Right lobe of liver (tissue), 6 donors: Measurements from ENCODE around the gene TBXAS1. TPM values are rescaled to one million over a fixed set of nuclear protein-coding genes. Genes with fewer than 3 reads are reported as not detected.

Source experiments
- ATAC-seq, 4 donors: fragments of 200-7000 bp; cut with Tn5 transposase; one replicate each; pipeline ENCODE4 v1.9.1; 2020; ENCODE audit warnings: mild to moderate bottlenecking in 4 of 4, moderate library complexity in 4 of 4
- DNase-seq, 3 donors: peaks; one replicate each; pipeline ENCODE4 v3.0.0-alpha.2; 2020
- H3K27ac ChIP-seq, 3 donors: fragments of 200-600 bp; one replicate each; pipeline ENCODE4 v1.8.0; 2022
- H3K27me3 ChIP-seq, 2 donors: fragments of 200-600 bp; one replicate each; pipeline ENCODE4 v1.8.0; 2022
- H3K36me3 ChIP-seq, 4 donors: fragments of 200-600 bp; sonication (generic) in 1 of 4; one replicate each; pipeline versions ENCODE4 v1.5.1 to v1.8.0; 2017 to 2022; ENCODE audit warnings: control low read depth in 1 of 4
- H3K4me1 ChIP-seq, 4 donors: fragments of 200-600 bp; sonication (generic) in 1 of 4; one replicate each; pipeline versions ENCODE4 v1.5.1 to v1.8.0; 2017 to 2022; ENCODE audit warnings: control low read depth in 1 of 4
- H3K4me3 ChIP-seq, 3 donors: fragments of 200-600 bp; one replicate each; pipeline ENCODE4 v1.8.0; 2022
- H3K9me3 ChIP-seq, 4 donors: fragments of 200-600 bp; sonication (generic) in 1 of 4; one replicate each; pipeline versions ENCODE4 v1.5.1 to v1.8.0; 2017 to 2022; ENCODE audit warnings: control low read depth in 1 of 4
- CTCF ChIP-seq, 4 donors: fragments of 200-600 bp in 3 of 4; fragments of 450-650 bp in 1 of 4; IDR thresholded peaks; one replicate each; pipeline versions ENCODE4 v1.5.1 to v1.8.0; 2016 to 2022; ENCODE audit warnings: antibody characterized with exemption in 4 of 4, mild to moderate bottlenecking in 2 of 4
- POLR2A ChIP-seq: fragments of 450-650 bp; IDR thresholded peaks from one replicate; pipeline ENCODE4 v1.6.1; 2017; ENCODE audit warnings: antibody characterized with exemption, mild to moderate bottlenecking
- WGBS: methylation state at CpG from one replicate; pipeline ENCODE4 v1.1.6; 2018; ENCODE audit warnings: low coverage, low lambda C conversion rate; ENCODE audit not compliant: insufficient coverage; ENCODE audit errors: missing lambda C conversion rate; 5-methylcytosine and 5-hydroxymethylcytosine counted together
- intact Hi-C, 2 donors: fragments of 100-400 bp; cut with DNase I; formaldehyde crosslinking; loops; one replicate each; pipeline versions ENCODE4 v1.11.2 to v1.14.1; 2022
- total RNA-seq, 6 experiments: library from RNA; depleted of rRNA in 2 of 6; stranded (reverse); fragments of >200 nt in 2 of 6; fragmentation: NEBNext Ultra II Directional in 3 of 6; extraction: Animal tissue kit (Norgen Biotek cat#: 25700) in 3 of 6; gene quantifications; one replicate each; pipeline versions ENCODE4 v1.1.0 to v1.2.4, GENCODE V29; 2016 to 2023
- donor health status: DM: no; HTN: yes; CAD: no.
- donor health status: DM: no; HTN: no; CAD: no.
- donor health status: DM: no; HTN: no; CAD: no.
- donor health status: DM: no; HTN: yes; CAD: no.
- donor health status: DM: no; HTN: yes; CAD: no.

TBXAS1 gene
- total RNA-seq, 6 experiments from 2014 or later: 7.6 to 15.6 (median 12.2) TPM

GRCh38 chr7:139852482-139852845 is 23.4 kb downstream of the TBXAS1 start:
- Histone ChIP-seq H3K36me3 (no peaks in the 10 kb centered on the region), H3K9me3 (no peaks in the 10 kb centered on the region), H3K4me1 (peaks cover 0 to 3% (median 0%) of the 10 kb centered on the region in 4 donors), H3K27me3 (no peaks in the 10 kb centered on the region), H3K27ac (no peak overlapping the region), H3K4me3 (no peak overlapping the region)
- intact Hi-C loops: no loop called here
- 42% methylated on average over 1 of the region's 1 CpG for WGBS
- TF ChIP-seq CTCF (IDR thresholded peaks at IDR 0.05) (no peak), POLR2A (no peak)
- ATAC-seq (no peak), DNase-seq (no peak)

- Histone ChIP-seq H3K27ac (no peak overlapping the region), H3K27me3 (no peaks in the 10 kb centered on the region), H3K9me3 (no peaks in the 10 kb centered on the region), H3K36me3 (no peaks in the 10 kb centered on the region), H3K4me3 (no peak overlapping the region), H3K4me1 (peaks cover 0 to 3% (median 0%) of the 10 kb centered on the region in 4 donors)
- 36% methylated on average over 2 of the region's 5 CpGs for WGBS
- TF ChIP-seq CTCF (IDR thresholded peaks at IDR 0.05) (no peak), POLR2A (no peak)
- intact Hi-C loops: no loop called here
- DNase-seq: no peak
- ATAC-seq: peak in 2 of 4 donors; percentile 31
These were observed 24.6 kb downstream of the TBXAS1 start for GRCh38 chr7:139853506-139854123.

GRCh38 chr7:139854124-139854511 is 25.1 kb downstream of the TBXAS1 start:
- Histone ChIP-seq H3K4me1 (peaks cover 0 to 3% (median 0%) of the 10 kb centered on the region in 4 donors), H3K9me3 (no peaks in the 10 kb centered on the region), H3K36me3 (no peaks in the 10 kb centered on the region), H3K27me3 (no peaks in the 10 kb centered on the region), H3K4me3 (no peak overlapping the region), H3K27ac (no peak overlapping the region)
- 77% methylated on average over 5 of the region's 5 CpGs for WGBS
- ATAC-seq: peak; percentile 12 to 51 (median 35)
- TF ChIP-seq POLR2A (no peak), CTCF (IDR thresholded peaks at IDR 0.05) (no peak)
- no peak for DNase-seq
- intact Hi-C loops: no loop called here

GRCh38 chr7:139854803-139855497 is 25.9 kb downstream of the TBXAS1 start:
- no peaks in the 10 kb centered on the region for H3K27me3 ChIP-seq
- 58% methylated on average over 4 of the region's 4 CpGs for WGBS
- peak overlapping the region in 2 of 3 donors; percentile 8 to 12 for H3K27ac ChIP-seq

More at GRCh38 chr7:139854803-139855497, 25.9 kb downstream of the TBXAS1 start:
- TF ChIP-seq CTCF (IDR thresholded peaks at IDR 0.05): no peak
- no peak for TF ChIP-seq POLR2A
- no peak overlapping the region for H3K4me3 ChIP-seq
- H3K9me3 ChIP-seq: no peaks in the 10 kb centered on the region
- H3K4me1 ChIP-seq: peaks cover 0 to 3% (median 0%) of the 10 kb centered on the region in 4 donors
- DNase-seq (no peak), ATAC-seq (peak in 3 of 4 donors; percentile 8 to 15 (median 15))
- H3K36me3 ChIP-seq: no peaks in the 10 kb centered on the region
- intact Hi-C loops: no loop called here
